H1 (cell line): ENCODE data around the gene VAT1. TPM values are rescaled to one million over a fixed set of nuclear protein-coding genes. Genes with fewer than 3 reads are reported as not detected.

ENCODE experiments used
- BCL11A ChIP-seq, 2 experiments: IDR thresholded peaks; one replicate each; pipeline ENCODE4 v1.6.1; 2011; ENCODE audit warnings: low read depth in 2 of 2, low read length in 2 of 2, mild to moderate bottlenecking in 2 of 2
- CREB1 ChIP-seq: IDR thresholded peaks from 2 replicates; pipeline ENCODE4 v1.6.1; 2012; ENCODE audit warnings: inconsistent platforms
- EGR1 ChIP-seq: IDR thresholded peaks from 2 replicates; pipeline ENCODE4 v1.6.1; 2011; ENCODE audit warnings: low read depth, low read length, borderline replicate concordance
- EP300 ChIP-seq, 2 experiments: IDR thresholded peaks; 1 replicate in 1 of 2; 2 replicates in 1 of 2; pipeline ENCODE4 v1.6.1; 2011 to 2012; ENCODE audit warnings: low read depth in 2 of 2, low read length in 2 of 2, mild to moderate bottlenecking in 2 of 2, borderline replicate concordance in 1 of 2, inconsistent platforms in 1 of 2, moderate library complexity in 1 of 2
- FOSL1 ChIP-seq: IDR thresholded peaks from 2 replicates; pipeline ENCODE4 v1.6.1; 2011; ENCODE audit warnings: mild to moderate bottlenecking, low read depth, low read length, moderate library complexity; ENCODE audit not compliant: insufficient read depth
- GABPA ChIP-seq: IDR thresholded peaks from 2 replicates; pipeline ENCODE4 v1.6.1; 2011; ENCODE audit warnings: mild to moderate bottlenecking, low read length, moderate library complexity, borderline replicate concordance; ENCODE audit not compliant: insufficient read depth
- JUN ChIP-seq: IDR thresholded peaks from 2 replicates; pipeline ENCODE4 v1.6.1; 2011; ENCODE audit warnings: low read depth, mild to moderate bottlenecking, improper control_type of control experiment, low read length
- MAFK ChIP-seq: IDR thresholded peaks from 2 replicates; pipeline ENCODE4 v1.6.1; 2012; ENCODE audit warnings: low read depth, mild to moderate bottlenecking, improper control_type of control experiment, low read length
- NRF1 ChIP-seq: IDR thresholded peaks from 2 replicates; pipeline ENCODE4 v1.6.1; 2011; ENCODE audit warnings: mild to moderate bottlenecking, low read depth, low read length, improper control_type of control experiment
- RBBP5 ChIP-seq: IDR thresholded peaks from 2 replicates; pipeline ENCODE4 v1.7.1; 2012; ENCODE audit warnings: low read depth, mild to moderate bottlenecking, inconsistent platforms, low read length, moderate library complexity, borderline replicate concordance
- RNF2 ChIP-seq: fragments of 200-900, 300-1000 bp; sonication (generic); IDR thresholded peaks from 2 replicates; pipeline ENCODE4 v1.7.1; 2016; ENCODE audit warnings: borderline replicate concordance, low read depth, mild to moderate bottlenecking, antibody characterized with exemption, low read length; ENCODE audit not compliant: poor library complexity, severe bottlenecking; ENCODE audit errors: missing control alignments
- SP2 ChIP-seq: IDR thresholded peaks from 2 replicates; pipeline ENCODE4 v1.6.1; 2012; ENCODE audit warnings: mild to moderate bottlenecking, low read length, inconsistent platforms
- TAF1 ChIP-seq: IDR thresholded peaks from 2 replicates; pipeline ENCODE4 v1.6.1; 2011; ENCODE audit warnings: mild to moderate bottlenecking, low read depth, low read length
- ZNF274 ChIP-seq: IDR thresholded peaks from 2 replicates; pipeline ENCODE4 v1.7.0; 2012; ENCODE audit warnings: low read length, borderline replicate concordance; ENCODE audit errors: extremely low read depth
- polyA plus RNA-seq, 7 experiments: library from polyadenylated mRNA; depleted of rRNA in 3 of 7; stranded (reverse) in 5 of 7; unstranded in 2 of 7; fragments of >200 nt in 5 of 7; fragments of 200-250 nt in 2 of 7; gene quantifications; 1 replicate in 5 of 7; 2 replicates in 1 of 7; 4 replicates in 1 of 7; pipeline versions ENCODE4 v1.2.1 to v1.2.3, GENCODE V29; 2011 to 2013; ENCODE audit warnings: missing spikeins in 2 of 7, mixed read lengths in 2 of 7
- total RNA-seq: library from RNA; stranded (reverse); fragmentation: NEBNext Ultra II Directional; extraction: Animal tissue kit (Norgen Biotek cat#: 25700); gene quantifications from 2 replicates; pipeline ENCODE4 v1.2.1, GENCODE V29; 2021
- TF ChIP-seq, protein P1 (sequence below), 3 experiments: IDR thresholded peaks; 1 replicate in 2 of 3; 2 replicates in 1 of 3; pipeline versions ENCODE4 v1.5.1 to v1.6.1; 2011; ENCODE audit warnings: low read length in 3 of 3, mild to moderate bottlenecking in 3 of 3, inconsistent platforms in 2 of 3, low read depth in 1 of 3, moderate library complexity in 1 of 3; ENCODE audit not compliant: insufficient read depth in 1 of 3; ENCODE audit errors: control extremely low read depth in 1 of 3

The VAT1 gene
- total and polyA plus RNA-seq, 2 of the 8 experiments (the other 6 are each of a cell fraction or from before 2014, with no cell fraction given), result 200 to 295 TPM

- TF ChIP-seq, protein P1, sequence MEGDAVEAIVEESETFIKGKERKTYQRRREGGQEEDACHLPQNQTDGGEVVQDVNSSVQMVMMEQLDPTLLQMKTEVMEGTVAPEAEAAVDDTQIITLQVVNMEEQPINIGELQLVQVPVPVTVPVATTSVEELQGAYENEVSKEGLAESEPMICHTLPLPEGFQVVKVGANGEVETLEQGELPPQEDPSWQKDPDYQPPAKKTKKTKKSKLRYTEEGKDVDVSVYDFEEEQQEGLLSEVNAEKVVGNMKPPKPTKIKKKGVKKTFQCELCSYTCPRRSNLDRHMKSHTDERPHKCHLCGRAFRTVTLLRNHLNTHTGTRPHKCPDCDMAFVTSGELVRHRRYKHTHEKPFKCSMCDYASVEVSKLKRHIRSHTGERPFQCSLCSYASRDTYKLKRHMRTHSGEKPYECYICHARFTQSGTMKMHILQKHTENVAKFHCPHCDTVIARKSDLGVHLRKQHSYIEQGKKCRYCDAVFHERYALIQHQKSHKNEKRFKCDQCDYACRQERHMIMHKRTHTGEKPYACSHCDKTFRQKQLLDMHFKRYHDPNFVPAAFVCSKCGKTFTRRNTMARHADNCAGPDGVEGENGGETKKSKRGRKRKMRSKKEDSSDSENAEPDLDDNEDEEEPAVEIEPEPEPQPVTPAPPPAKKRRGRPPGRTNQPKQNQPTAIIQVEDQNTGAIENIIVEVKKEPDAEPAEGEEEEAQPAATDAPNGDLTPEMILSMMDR (IDR thresholded peaks at IDR 0.05; ENCODE audit: control extremely low read depth in 1 of 3, insufficient read depth in 1 of 3, low read depth in 1 of 3, low read length in 3 of 3), result peak; percentile 68 to 91 (median 89)
- TF ChIP-seq CREB1 (peak; percentile 74), FOSL1 (no peak), MAFK (no peak), JUN (peak; percentile 68), SP2 (no peak), EP300 (IDR thresholded peaks at IDR 0.05; ENCODE audit: borderline replicate concordance in 1 of 2, low read depth in 2 of 2, low read length in 2 of 2) (0 out of 3 replicates have a peak, but pooled peaks of 1 of the 2 experiments have one; percentile 53), GABPA (no peak), ZNF274 (no peak), TAF1 (no peak), RNF2 (no peak), EGR1 (peak; percentile 70; the same call in 1 of the 2 replicates), BCL11A (IDR thresholded peaks at IDR 0.05; ENCODE audit: low read depth in 2 of 2, low read length in 2 of 2) (no peak), NRF1 (no peak), RBBP5 (no peak)
Observed at GRCh38 chr17:43024407-43025289, 2.5 kb upstream of the VAT1 start, which contains the start of gene RND2 (continued).
